Measurements from ENCODE around the gene GMEB1.

DNA sequence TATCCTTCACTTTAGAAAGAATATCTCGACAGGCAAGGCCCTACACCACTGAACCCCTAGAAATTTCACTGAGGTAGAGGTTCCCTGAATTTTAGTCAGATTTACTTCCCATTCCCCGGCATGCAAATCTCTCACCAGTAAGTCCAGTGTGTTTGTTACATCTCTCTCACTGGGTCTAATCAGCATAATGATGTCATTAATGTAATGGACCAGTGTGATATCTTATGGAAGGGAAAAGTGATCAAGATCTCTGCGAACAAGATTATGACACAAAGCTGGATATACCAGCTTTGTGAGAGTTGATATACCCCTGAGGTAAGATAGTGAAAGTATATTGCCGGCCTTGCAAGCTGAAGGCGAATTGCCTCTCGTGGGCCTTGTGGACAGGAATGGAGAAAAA lies 12.2 kb upstream of the GMEB1 start:
- TF ChIP-seq, protein P1, sequence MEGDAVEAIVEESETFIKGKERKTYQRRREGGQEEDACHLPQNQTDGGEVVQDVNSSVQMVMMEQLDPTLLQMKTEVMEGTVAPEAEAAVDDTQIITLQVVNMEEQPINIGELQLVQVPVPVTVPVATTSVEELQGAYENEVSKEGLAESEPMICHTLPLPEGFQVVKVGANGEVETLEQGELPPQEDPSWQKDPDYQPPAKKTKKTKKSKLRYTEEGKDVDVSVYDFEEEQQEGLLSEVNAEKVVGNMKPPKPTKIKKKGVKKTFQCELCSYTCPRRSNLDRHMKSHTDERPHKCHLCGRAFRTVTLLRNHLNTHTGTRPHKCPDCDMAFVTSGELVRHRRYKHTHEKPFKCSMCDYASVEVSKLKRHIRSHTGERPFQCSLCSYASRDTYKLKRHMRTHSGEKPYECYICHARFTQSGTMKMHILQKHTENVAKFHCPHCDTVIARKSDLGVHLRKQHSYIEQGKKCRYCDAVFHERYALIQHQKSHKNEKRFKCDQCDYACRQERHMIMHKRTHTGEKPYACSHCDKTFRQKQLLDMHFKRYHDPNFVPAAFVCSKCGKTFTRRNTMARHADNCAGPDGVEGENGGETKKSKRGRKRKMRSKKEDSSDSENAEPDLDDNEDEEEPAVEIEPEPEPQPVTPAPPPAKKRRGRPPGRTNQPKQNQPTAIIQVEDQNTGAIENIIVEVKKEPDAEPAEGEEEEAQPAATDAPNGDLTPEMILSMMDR (IDR thresholded peaks at IDR 0.05) = no peak
- TF ChIP-seq POLR2A (IDR thresholded peaks at IDR 0.05) (no peak), POLR2AphosphoS5 (IDR thresholded peaks at IDR 0.05) (no peak), EP300 (IDR thresholded peaks at IDR 0.05) (no peak)
